ENCODE data around the gene SNTB2.

SNTB2 gene

DNA sequence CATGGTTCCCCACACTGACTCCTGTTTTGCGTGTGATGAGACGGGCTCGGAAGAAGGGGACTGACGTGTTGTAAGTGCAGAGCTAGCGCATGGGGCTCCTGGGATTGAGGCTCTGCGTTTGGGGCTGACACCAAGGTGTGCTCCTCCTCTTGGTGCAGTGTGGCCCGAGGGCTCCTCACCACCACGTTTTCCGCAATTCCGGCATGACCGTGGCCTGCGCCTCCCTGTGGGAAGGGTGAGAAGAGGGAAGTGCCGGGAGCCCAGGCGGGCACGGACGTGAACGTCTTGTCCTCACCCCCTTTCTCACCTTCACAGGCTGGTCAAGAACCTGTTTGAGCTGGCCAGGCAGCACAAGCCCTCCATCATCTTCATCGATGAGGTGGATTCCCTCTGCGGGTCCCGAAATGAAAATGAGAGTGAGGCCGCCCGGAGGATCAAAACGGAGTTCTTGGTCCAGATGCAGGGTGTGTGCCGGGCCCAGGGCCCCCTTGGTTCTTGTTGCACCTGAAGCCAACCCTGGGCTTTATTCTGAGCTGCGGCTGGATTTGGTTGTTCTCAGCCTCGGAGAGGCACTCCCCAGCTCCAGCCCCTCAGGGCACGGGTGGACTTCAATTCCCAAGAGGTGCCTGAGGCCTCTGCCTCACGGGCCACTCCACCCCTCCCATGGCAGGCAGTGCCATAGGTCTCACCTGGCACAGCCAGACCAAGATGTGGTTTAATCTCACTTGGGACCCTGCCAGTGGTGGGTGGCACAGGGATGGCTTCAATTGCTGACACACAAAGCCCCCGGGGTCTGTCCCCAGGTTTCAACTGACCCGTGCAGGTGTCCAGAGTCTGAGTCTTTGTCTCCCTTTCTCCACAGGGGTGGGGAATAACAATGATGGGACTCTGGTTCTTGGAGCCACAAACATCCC lies 133.1 kb downstream of the SNTB2 start:
- Histone ChIP-seq H3K4me3 (IDR thresholded peaks at IDR 0.05; ENCODE audit: insufficient read depth, low read depth, low read length) (no peak overlapping the region), H4K20me1 (ENCODE audit: insufficient read depth) (no peaks in the 10 kb centered on the region), H3K36me3 (ENCODE audit: insufficient read depth) (no peaks in the 10 kb centered on the region; the same call in 1 of the 2 replicates), H3K27ac (no peak overlapping the region), H3K27me3 (ENCODE audit: insufficient read depth, low read depth) (no peaks in the 10 kb centered on the region), H3K4me1 (ENCODE audit: low read depth, poor library complexity, severe bottlenecking) (no peaks in the 10 kb centered on the region), H3K9ac (no peak overlapping the region), H3K4me2 (no peak overlapping the region), H3K79me2 (ENCODE audit: insufficient read depth, low read depth) (peaks cover 8% of the 10 kb centered on the region; the same call in 1 of the 2 replicates), H2AFZ (ENCODE audit: low read depth) (no peak overlapping the region)
- TF ChIP-seq, protein P1, sequence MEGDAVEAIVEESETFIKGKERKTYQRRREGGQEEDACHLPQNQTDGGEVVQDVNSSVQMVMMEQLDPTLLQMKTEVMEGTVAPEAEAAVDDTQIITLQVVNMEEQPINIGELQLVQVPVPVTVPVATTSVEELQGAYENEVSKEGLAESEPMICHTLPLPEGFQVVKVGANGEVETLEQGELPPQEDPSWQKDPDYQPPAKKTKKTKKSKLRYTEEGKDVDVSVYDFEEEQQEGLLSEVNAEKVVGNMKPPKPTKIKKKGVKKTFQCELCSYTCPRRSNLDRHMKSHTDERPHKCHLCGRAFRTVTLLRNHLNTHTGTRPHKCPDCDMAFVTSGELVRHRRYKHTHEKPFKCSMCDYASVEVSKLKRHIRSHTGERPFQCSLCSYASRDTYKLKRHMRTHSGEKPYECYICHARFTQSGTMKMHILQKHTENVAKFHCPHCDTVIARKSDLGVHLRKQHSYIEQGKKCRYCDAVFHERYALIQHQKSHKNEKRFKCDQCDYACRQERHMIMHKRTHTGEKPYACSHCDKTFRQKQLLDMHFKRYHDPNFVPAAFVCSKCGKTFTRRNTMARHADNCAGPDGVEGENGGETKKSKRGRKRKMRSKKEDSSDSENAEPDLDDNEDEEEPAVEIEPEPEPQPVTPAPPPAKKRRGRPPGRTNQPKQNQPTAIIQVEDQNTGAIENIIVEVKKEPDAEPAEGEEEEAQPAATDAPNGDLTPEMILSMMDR (conservative IDR thresholded peaks at IDR 0.05; ENCODE audit: low read depth, low read length): no peak

GRCh38 chr16:69320740-69321073 lies 133.7 kb downstream of the SNTB2 start:
- Histone ChIP-seq H3K36me3 (ENCODE audit: insufficient read depth) (no peaks in the 10 kb centered on the region; the same call in 1 of the 2 replicates), H3K4me3 (IDR thresholded peaks at IDR 0.05; ENCODE audit: insufficient read depth, low read depth, low read length) (no peak overlapping the region)

GRCh38 chr16:69321080-69321479 lies 134.1 kb downstream of the SNTB2 start:
- H3K27me3 ChIP-seq (ENCODE audit: insufficient read depth, low read depth): no peaks in the 10 kb centered on the region
- H3K79me2 ChIP-seq (ENCODE audit: insufficient read depth, low read depth): peaks cover 11% of the 10 kb centered on the region; the same call in 1 of the 2 replicates
- H4K20me1 ChIP-seq (ENCODE audit: insufficient read depth): no peaks in the 10 kb centered on the region
- no peaks in the 10 kb centered on the region; the same call in 1 of the 2 replicates for H3K36me3 ChIP-seq (ENCODE audit: insufficient read depth)
- no peak overlapping the region for H3K9ac ChIP-seq
- no peaks in the 10 kb centered on the region for H3K4me1 ChIP-seq (ENCODE audit: low read depth, poor library complexity, severe bottlenecking)
- no peak overlapping the region for H3K4me3 ChIP-seq (IDR thresholded peaks at IDR 0.05; ENCODE audit: insufficient read depth, low read depth, low read length)
- no peak overlapping the region for H3K27ac ChIP-seq
- H3K4me2 ChIP-seq: no peak overlapping the region
- TF ChIP-seq, protein P1 (conservative IDR thresholded peaks at IDR 0.05; ENCODE audit: low read depth, low read length): no peak
- no peak overlapping the region for H2AFZ ChIP-seq (ENCODE audit: low read depth)

More at GRCh38 chr16:69320740-69321073, 133.7 kb downstream of the SNTB2 start:
- Histone ChIP-seq H3K9ac (no peak overlapping the region), H2AFZ (ENCODE audit: low read depth) (no peak overlapping the region), H4K20me1 (ENCODE audit: insufficient read depth) (no peaks in the 10 kb centered on the region), H3K79me2 (ENCODE audit: insufficient read depth, low read depth) (peaks cover 9% of the 10 kb centered on the region; the same call in 1 of the 2 replicates), H3K4me1 (ENCODE audit: low read depth, poor library complexity, severe bottlenecking) (no peaks in the 10 kb centered on the region), H3K27me3 (ENCODE audit: insufficient read depth, low read depth) (no peaks in the 10 kb centered on the region), H3K27ac (no peak overlapping the region), H3K4me2 (no peak overlapping the region)
- TF ChIP-seq, protein P1 (conservative IDR thresholded peaks at IDR 0.05; ENCODE audit: low read depth, low read length): no peak

GRCh38 chr16:69322343-69322742 lies 135.4 kb downstream of the SNTB2 start:
- no peaks in the 10 kb centered on the region for H3K27me3 ChIP-seq (ENCODE audit: insufficient read depth, low read depth)
- no peak overlapping the region for H2AFZ ChIP-seq (ENCODE audit: low read depth)
- no peak overlapping the region for H3K4me3 ChIP-seq (IDR thresholded peaks at IDR 0.05; ENCODE audit: insufficient read depth, low read depth, low read length)
- peaks cover 12% of the 10 kb centered on the region for H3K4me1 ChIP-seq (ENCODE audit: low read depth, poor library complexity, severe bottlenecking)
- H4K20me1 ChIP-seq (ENCODE audit: insufficient read depth): no peaks in the 10 kb centered on the region
- peaks cover 24% of the 10 kb centered on the region; the same call in 1 of the 2 replicates for H3K79me2 ChIP-seq (ENCODE audit: insufficient read depth, low read depth)
- TF ChIP-seq, protein P1 (conservative IDR thresholded peaks at IDR 0.05; ENCODE audit: low read depth, low read length): no peak
- no peak overlapping the region for H3K4me2 ChIP-seq
- H3K27ac ChIP-seq: no peak overlapping the region
- no peak overlapping the region for H3K9ac ChIP-seq
- no peaks in the 10 kb centered on the region; the same call in 1 of the 2 replicates for H3K36me3 ChIP-seq (ENCODE audit: insufficient read depth)

All from KMS-11 (cell line).